Naive thymus-derived CD4-positive, alpha-beta T cell (primary cell): Measurements from ENCODE around the gene MPPED1. TPM values are rescaled to one million over a fixed set of nuclear protein-coding genes. Genes with fewer than 3 reads are reported as not detected.

ENCODE experiments used
- ATAC-seq: fragments of 150-1000 bp; cut with Tn5 transposase; 2 replicates; pipeline ENCODE4 v1.10.0; 2021; ENCODE audit warnings: mild to moderate bottlenecking, moderate library complexity
- CTCF ChIA-PET: fragments of 350-600 bp; sonication (Branson Sonifier 250); formaldehyde crosslinking; loops from one replicate; lab custom pipeline; 2021; ENCODE audit warnings: antibody characterized with exemption; lab: Charles Lee
- POLR2A ChIA-PET: fragments of 350-600 bp; sonication (Branson Sonifier 250); formaldehyde crosslinking; loops from one replicate; lab custom pipeline; 2021; ENCODE audit warnings: antibody characterized with exemption, inconsistent platforms; lab: Charles Lee
- DNase-seq, 9 donors: peaks; one replicate each; pipeline versions ENCODE4 v3.0.0 to v3.0.0-alpha.2; 2020 to 2022; ENCODE audit warnings: mixed read lengths in 1 of 9
- H3K27ac ChIP-seq: one replicate; pipeline ENCODE4 v1.7.0; 2013; ENCODE audit warnings: mild to moderate bottlenecking, low read depth, low read length, moderate library complexity
- H3K27me3 ChIP-seq, 2 donors: one replicate each; pipeline ENCODE4 v1.7.0; 2013; ENCODE audit warnings: low read length in 2 of 2, mild to moderate bottlenecking in 2 of 2, moderate library complexity in 2 of 2; ENCODE audit not compliant: control insufficient read depth in 2 of 2, insufficient read depth in 2 of 2
- H3K36me3 ChIP-seq, 3 experiments: 1 replicate in 2 of 3; 2 replicates in 1 of 3; pipeline ENCODE4 v1.7.0; 2013; ENCODE audit warnings: low read length in 3 of 3, mild to moderate bottlenecking in 3 of 3, moderate library complexity in 1 of 3; ENCODE audit not compliant: insufficient read depth in 3 of 3, control insufficient read depth in 2 of 3
- H3K4me1 ChIP-seq, 2 donors: one replicate each; pipeline ENCODE4 v1.7.0; 2013; ENCODE audit warnings: low read length in 2 of 2, mild to moderate bottlenecking in 2 of 2, moderate library complexity in 1 of 2; ENCODE audit not compliant: control insufficient read depth in 2 of 2, insufficient read depth in 2 of 2
- H3K4me3 ChIP-seq: 2 replicates; pipeline ENCODE4 v1.7.0; 2013; ENCODE audit warnings: mild to moderate bottlenecking, low read length
- H3K9me3 ChIP-seq, 3 experiments: 1 replicate in 2 of 3; 2 replicates in 1 of 3; pipeline ENCODE4 v1.7.0; 2013; ENCODE audit warnings: low read length in 3 of 3; ENCODE audit not compliant: control insufficient read depth in 2 of 3
- H3K27ac Mint-ChIP-seq, 9 donors: one replicate each; pipeline ENCODE4 v1.8.0; 2020 to 2022; ENCODE audit warnings: mixed read lengths in 9 of 9, mild to moderate bottlenecking in 8 of 9, moderate library complexity in 5 of 9, inconsistent platforms in 2 of 9
- H3K27me3 Mint-ChIP-seq, 5 donors: one replicate each; pipeline ENCODE4 v1.8.0; 2021 to 2022; ENCODE audit warnings: mixed read lengths in 5 of 5, mild to moderate bottlenecking in 1 of 5
- H3K36me3 Mint-ChIP-seq, 5 donors: one replicate each; pipeline ENCODE4 v1.8.0; 2020 to 2022; ENCODE audit warnings: mixed read lengths in 5 of 5, mild to moderate bottlenecking in 3 of 5, inconsistent platforms in 1 of 5
- H3K4me1 Mint-ChIP-seq, 7 donors: one replicate each; pipeline ENCODE4 v1.8.0; 2020 to 2022; ENCODE audit warnings: mixed read lengths in 7 of 7, mild to moderate bottlenecking in 3 of 7, inconsistent platforms in 1 of 7
- H3K4me3 Mint-ChIP-seq, 10 donors: one replicate each; pipeline ENCODE4 v1.8.0; 2020 to 2022; ENCODE audit warnings: mild to moderate bottlenecking in 10 of 10, mixed read lengths in 10 of 10, moderate library complexity in 6 of 10, inconsistent platforms in 2 of 10
- H3K9me3 Mint-ChIP-seq, 11 donors: one replicate each; pipeline ENCODE4 v1.8.0; 2020 to 2022; ENCODE audit warnings: mixed read lengths in 11 of 11, mild to moderate bottlenecking in 4 of 11, inconsistent platforms in 1 of 11, moderate library complexity in 1 of 11
- intact Hi-C, 2 donors: fragments of 100-400 bp; cut with micrococcal nuclease; formaldehyde crosslinking; loops; one replicate each; pipeline ENCODE4 v1.15.1; 2023
- polyA plus RNA-seq, 2 donors: library from polyadenylated mRNA; unstranded; fragments of 300-500 nt; fragmentation: Illumina TruSeq; gene quantifications; one replicate each; pipeline ENCODE4 v1.2.3, GENCODE V29; 2021
- total RNA-seq, 6 experiments: library from RNA in 5 of 6; stranded (reverse) in 5 of 6; gene quantifications; 1 replicate in 5 of 6; 2 replicates in 1 of 6; pipeline ENCODE4 v1.2.3 and lab custom pipeline; 2021 to 2026

The MPPED1 gene
- total and polyA plus RNA-seq, 7 experiments from 2014 or later: not detected

DNA sequence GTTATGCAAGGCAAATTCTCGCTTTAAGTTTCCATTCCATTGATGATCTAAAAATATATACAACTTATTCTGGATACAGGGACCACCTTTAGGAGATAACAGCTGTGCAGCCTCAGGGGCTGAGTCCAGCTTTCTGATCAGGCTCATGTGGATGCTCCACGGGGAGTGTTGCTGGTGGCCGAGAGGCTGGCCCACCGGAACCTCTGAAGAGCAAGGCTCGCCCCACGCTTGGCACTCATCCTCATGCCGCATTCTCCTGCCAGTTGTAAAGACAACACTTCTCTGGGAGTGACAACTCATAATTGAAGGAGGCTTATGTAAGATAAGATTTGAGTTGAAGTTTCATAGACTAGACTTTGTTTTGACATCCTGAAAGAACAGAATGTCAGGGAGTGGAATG lies 123.5 kb downstream of the MPPED1 start:
- Mint-ChIP-seq H3K27ac (no peak overlapping the region), H3K4me1 (no peaks in the 10 kb centered on the region), H3K9me3 (peaks cover 0 to 4% (median 0%) of the 10 kb centered on the region in 11 donors), H3K36me3 (no peaks in the 10 kb centered on the region), H3K4me3 (no peak overlapping the region), H3K27me3 (peaks cover 2 to 16% (median 5%) of the 10 kb centered on the region in 5 donors)
- ATAC-seq (no peak), DNase-seq (no peak)
- Histone ChIP-seq H3K27ac (no peak overlapping the region), H3K4me1 (no peaks in the 10 kb centered on the region), H3K36me3 (no peaks in the 10 kb centered on the region), H3K27me3 (no peaks in the 10 kb centered on the region), H3K9me3 (no peaks in the 10 kb centered on the region), H3K4me3 (no peak overlapping the region)
- CTCF ChIA-PET: no interaction called here
- intact Hi-C loops: no loop called here
- POLR2A ChIA-PET: no interaction called here

DNA sequence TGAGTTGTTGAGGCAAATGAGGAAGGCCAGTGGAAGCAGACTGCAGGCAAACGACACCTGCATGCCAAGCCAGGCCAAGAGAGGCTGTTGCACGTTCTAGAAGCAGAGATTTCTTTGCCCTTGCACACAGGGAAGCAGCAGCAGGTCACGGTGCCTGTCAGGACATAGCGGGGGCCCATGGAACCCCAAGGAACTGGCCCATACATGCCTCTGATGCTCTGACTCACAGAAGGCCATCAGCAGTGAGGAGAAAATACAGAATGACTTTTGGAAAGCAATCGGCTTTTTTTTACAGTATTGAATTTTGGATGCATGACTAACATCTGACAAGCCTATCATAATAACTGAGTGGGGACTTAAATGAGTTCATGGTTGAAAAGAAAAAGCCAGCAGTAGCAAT lies 123.9 kb downstream of the MPPED1 start:
- Histone ChIP-seq H3K36me3 (no peaks in the 10 kb centered on the region), H3K4me1 (no peaks in the 10 kb centered on the region), H3K4me3 (no peak overlapping the region), H3K27me3 (no peaks in the 10 kb centered on the region), H3K9me3 (no peaks in the 10 kb centered on the region), H3K27ac (no peak overlapping the region)
- CTCF ChIA-PET: no interaction called here
- DNase-seq (no peak), ATAC-seq (no peak)
- Mint-ChIP-seq H3K27me3 (peaks cover 2 to 16% (median 5%) of the 10 kb centered on the region in 5 donors), H3K4me3 (no peak overlapping the region), H3K36me3 (no peaks in the 10 kb centered on the region), H3K27ac (no peak overlapping the region), H3K9me3 (peaks cover 0 to 4% (median 0%) of the 10 kb centered on the region in 11 donors), H3K4me1 (no peaks in the 10 kb centered on the region)
- intact Hi-C loops: no loop called here
- POLR2A ChIA-PET: no interaction called here

DNA sequence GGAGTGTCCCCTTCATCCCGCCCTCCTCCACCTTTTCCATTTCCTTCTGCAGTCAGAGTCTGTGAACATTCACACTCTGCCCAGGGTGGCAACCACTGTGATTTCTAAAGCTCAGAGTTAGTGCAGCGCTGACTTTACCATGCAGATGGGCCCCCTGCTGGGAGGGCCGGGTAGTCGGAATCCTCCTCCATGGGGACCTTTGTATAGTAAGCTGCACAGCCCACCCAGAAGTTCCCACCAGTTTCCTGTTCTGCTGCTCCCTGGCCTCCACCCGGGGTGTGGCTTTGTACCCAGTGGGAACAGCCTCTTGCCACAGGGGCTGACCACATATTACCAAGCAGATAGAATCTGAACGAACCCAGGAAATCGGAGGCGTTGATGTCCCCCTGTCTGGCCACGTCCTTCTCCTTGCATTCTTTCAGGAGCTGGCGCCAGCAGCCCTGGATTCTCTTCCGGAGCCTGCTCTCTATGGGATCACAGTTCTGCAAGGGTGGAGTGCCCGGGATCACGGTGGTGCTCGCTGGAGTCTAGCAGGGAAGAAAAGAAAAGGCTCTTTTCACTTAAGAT lies 125.3 kb downstream of the MPPED1 start:
- ATAC-seq (no peak), DNase-seq (no peak)
- Histone ChIP-seq H3K36me3 (no peaks in the 10 kb centered on the region), H3K27ac (no peak overlapping the region), H3K4me3 (no peak overlapping the region), H3K27me3 (no peaks in the 10 kb centered on the region), H3K9me3 (no peaks in the 10 kb centered on the region), H3K4me1 (no peaks in the 10 kb centered on the region)
- intact Hi-C loops: no loop called here
- Mint-ChIP-seq H3K36me3 (no peaks in the 10 kb centered on the region), H3K4me3 (no peak overlapping the region), H3K9me3 (peaks cover 0 to 4% (median 0%) of the 10 kb centered on the region in 11 donors), H3K27me3 (peaks cover 2 to 18% (median 9%) of the 10 kb centered on the region in 5 donors), H3K4me1 (no peaks in the 10 kb centered on the region), H3K27ac (no peak overlapping the region)
- CTCF ChIA-PET: no interaction called here
- POLR2A ChIA-PET: no interaction called here

DNA sequence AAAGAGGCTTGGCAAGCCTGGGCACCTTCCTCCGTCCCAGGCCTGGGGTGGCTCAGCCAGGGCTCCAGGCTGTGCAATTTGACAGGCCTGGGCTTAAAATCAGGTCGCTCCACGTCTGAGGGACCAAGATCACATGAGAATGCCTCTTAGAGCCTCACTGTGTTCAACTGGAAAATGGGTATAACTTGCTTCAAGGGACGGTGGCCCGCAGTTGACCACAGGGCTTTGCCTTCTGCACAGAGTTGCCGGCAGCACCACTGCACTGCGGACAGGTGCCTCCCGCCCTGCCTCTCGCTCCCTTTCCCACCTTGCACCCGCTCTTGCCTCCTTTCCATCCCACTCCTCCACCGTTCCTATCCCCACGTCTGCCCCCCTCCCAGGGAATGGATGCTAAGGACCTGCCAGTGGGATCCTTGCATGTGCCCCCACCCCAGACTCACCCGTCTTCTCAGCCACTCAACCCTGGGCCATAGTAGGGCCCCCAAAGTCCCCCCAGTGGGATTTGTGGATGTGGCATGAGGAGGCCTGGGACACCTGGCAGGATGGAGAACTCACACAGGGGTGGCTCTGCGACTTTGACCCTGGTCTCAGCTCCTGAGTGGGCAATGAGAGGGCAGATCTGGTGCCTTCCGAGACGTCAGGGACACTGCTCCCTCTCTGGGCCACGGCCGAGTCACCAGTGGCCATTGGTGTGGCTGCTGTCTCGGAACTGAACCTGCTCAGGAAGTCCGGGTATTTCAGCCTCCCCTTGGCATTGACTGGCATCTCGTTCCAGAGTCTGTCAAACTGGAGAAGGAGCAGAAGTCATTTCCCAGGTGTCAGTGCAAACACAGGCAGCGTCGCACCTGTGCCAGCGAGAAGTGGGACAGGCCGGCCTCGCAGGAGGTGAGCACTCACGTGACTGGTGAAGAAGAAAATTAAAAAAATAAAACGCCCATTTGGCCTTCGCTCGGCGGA lies 128.0 kb downstream of the MPPED1 start:
- H3K4me1 Mint-ChIP-seq: peaks cover 0 to 2% (median 0%) of the 10 kb centered on the region in 7 donors
- H3K36me3 ChIP-seq: no peaks in the 10 kb centered on the region
- no peaks in the 10 kb centered on the region for H3K27me3 ChIP-seq
- H3K27me3 Mint-ChIP-seq: peaks cover 2 to 22% (median 9%) of the 10 kb centered on the region in 5 donors
- H3K36me3 Mint-ChIP-seq: no peaks in the 10 kb centered on the region
- no peaks in the 10 kb centered on the region for H3K4me1 ChIP-seq
- no peak overlapping the region for H3K27ac ChIP-seq
- ATAC-seq (no peak), DNase-seq (no peak)
- H3K4me3 ChIP-seq: no peak overlapping the region
- H3K27ac Mint-ChIP-seq: no peak overlapping the region
- intact Hi-C loops: no loop called here
- peaks cover 0 to 4% (median 0%) of the 10 kb centered on the region in 11 donors for H3K9me3 Mint-ChIP-seq
- ChIA-PET CTCF (no interaction called here), POLR2A (no interaction called here)
- no peaks in the 10 kb centered on the region for H3K9me3 ChIP-seq
- H3K4me3 Mint-ChIP-seq: no peak overlapping the region

DNA sequence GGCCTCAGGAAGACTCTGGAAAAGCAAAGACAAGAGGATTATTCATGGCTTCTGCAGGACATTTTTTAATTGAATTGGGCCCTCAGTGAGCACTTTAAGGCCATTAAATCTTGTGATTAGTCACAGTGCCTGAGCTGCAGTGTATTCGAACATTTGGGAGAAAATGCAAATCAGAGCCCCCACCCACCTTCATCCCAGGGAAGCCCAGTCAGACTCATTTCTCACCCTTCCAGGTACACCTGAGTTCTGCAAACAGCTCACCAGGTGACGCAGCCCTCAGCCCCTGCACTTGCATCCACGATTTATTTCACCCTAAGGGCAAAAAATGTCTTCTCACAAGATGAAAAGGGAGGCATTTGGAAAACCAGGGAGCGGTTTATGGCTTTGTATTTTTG lies 128.7 kb downstream of the MPPED1 start:
- no peaks in the 10 kb centered on the region for H3K9me3 ChIP-seq
- Mint-ChIP-seq H3K4me1 (peaks cover 0 to 2% (median 0%) of the 10 kb centered on the region in 7 donors), H3K27me3 (peaks cover 2 to 22% (median 9%) of the 10 kb centered on the region in 5 donors), H3K27ac (no peak overlapping the region), H3K36me3 (no peaks in the 10 kb centered on the region), H3K9me3 (peaks cover 0 to 4% (median 0%) of the 10 kb centered on the region in 11 donors), H3K4me3 (no peak overlapping the region)
- intact Hi-C loops: no loop called here
- DNase-seq: no peak
- no peak overlapping the region for H3K27ac ChIP-seq
- CTCF ChIA-PET: no interaction called here
- POLR2A ChIA-PET: no interaction called here
- H3K4me3 ChIP-seq: no peak overlapping the region
- no peaks in the 10 kb centered on the region for H3K27me3 ChIP-seq
- no peak for ATAC-seq
- no peaks in the 10 kb centered on the region for H3K4me1 ChIP-seq
- no peaks in the 10 kb centered on the region for H3K36me3 ChIP-seq

DNA sequence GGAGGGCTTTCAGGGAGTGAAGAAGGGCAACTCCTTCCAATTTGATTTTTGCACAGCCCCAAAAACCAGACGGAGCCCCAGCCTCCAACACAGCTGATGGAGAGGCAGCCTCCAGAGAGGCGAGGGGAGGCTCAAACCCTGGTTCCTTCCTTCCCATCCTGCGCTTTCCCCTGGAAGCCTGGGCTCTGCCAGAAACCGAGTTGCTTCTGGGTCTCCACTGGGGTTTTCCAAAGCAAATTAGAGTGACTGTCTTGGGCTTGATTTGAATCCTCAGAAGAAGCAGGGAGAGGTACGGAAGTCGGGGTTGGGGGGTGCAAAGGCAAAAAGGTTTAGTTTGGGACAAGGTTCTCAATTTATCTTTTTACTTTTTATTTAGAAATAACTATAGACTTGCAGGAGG lies 129.2 kb downstream of the MPPED1 start:
- Mint-ChIP-seq H3K4me1 (peaks cover 0 to 2% (median 0%) of the 10 kb centered on the region in 7 donors), H3K27me3 (peaks cover 0 to 19% (median 9%) of the 10 kb centered on the region in 5 donors), H3K27ac (no peak overlapping the region), H3K9me3 (peaks cover 0 to 4% (median 0%) of the 10 kb centered on the region in 11 donors), H3K4me3 (no peak overlapping the region), H3K36me3 (no peaks in the 10 kb centered on the region)
- intact Hi-C loops: no loop called here
- ATAC-seq (no peak), DNase-seq (no peak)
- H3K9me3 ChIP-seq: no peaks in the 10 kb centered on the region
- ChIA-PET POLR2A (no interaction called here), CTCF (no interaction called here)
- no peak overlapping the region for H3K27ac ChIP-seq
- H3K36me3 ChIP-seq: no peaks in the 10 kb centered on the region
- no peak overlapping the region for H3K4me3 ChIP-seq
- no peaks in the 10 kb centered on the region for H3K4me1 ChIP-seq
- H3K27me3 ChIP-seq: no peaks in the 10 kb centered on the region
